Activated CD8-positive, alpha-beta memory T cell treated with anti-CD3 and anti-CD28 coated beads, Interleukin-2, amount 50 U/mL, for 48 hours (primary cell): ENCODE measurements around the gene NLRP9.

Experiments used
- DNase-seq: peaks from one replicate; pipeline ENCODE4 v3.0.0-alpha.2; 2020

The NLRP9 gene

GRCh38 chr19:55670280-55671053 lies 67.7 kb downstream of the NLRP9 start:
- DNase-seq = no peak

DNA sequence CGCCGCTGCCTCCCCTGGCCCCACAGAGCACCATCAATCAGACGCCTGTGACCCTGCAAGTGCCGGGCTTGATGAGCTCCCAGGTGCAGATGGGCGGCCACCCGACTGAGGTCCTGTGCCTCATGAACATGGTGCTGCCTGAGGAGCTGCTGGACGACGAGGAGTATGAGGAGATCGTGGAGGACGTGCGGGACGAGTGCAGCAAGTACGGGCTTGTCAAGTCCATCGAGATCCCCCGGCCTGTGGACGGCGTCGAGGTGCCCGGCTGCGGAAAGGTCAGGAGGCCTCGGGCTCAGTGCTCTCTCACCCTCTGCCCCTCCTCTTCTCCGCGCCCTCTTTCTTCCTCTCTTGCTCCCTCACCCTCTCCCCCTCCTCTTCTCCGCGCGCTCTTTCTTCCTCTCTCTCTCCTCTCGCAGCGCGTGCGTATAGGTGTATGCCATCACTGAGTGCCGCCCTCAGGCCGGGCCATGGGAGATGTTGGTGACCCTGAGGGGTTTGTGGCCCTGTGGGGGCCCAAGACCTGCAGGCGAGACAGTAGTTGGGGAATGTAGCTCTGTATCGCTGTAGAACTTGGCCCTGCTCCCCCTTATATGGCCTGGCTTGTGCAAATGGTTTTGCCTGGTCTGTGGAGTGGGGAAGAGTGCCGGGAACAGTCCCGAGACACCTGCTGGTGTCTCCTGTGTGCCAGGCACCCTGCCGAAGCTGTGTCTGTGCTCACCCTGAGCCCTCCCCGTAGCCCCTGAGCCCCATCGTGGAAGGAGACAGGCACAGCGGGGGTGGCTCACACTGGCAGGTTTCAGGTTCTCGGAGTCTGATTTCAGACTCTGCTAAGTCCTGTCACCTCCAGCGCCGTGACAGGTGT lies 68.6 kb downstream of the NLRP9 start:
- DNase-seq = no peak

- no peak for DNase-seq
Observed at GRCh38 chr19:55668603-55669348, 69.4 kb downstream of the NLRP9 start.

- no peak for DNase-seq
Observed at GRCh38 chr19:55667958-55668357, 70.2 kb downstream of the NLRP9 start.

DNA sequence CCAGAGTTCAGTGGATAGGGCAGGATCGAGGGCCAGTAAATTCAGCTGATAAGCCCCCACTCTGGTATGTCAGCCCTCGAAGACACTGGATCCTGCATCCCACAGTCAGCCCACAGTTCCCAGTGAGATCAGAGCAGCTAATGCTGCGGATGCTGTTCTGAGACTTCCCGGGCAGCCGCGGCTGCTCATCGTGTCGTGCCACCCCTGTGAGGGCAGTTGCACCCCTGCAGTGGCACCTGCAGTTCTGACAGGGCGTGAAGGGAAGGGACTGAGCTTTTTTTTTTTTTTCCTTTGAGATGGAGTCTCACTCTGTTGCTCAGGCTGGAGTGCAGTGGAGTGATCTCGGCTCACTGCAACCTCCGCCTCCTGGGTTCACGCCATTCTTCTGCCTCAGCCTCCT lies 70.7 kb downstream of the NLRP9 start:
- no peak for DNase-seq

DNA sequence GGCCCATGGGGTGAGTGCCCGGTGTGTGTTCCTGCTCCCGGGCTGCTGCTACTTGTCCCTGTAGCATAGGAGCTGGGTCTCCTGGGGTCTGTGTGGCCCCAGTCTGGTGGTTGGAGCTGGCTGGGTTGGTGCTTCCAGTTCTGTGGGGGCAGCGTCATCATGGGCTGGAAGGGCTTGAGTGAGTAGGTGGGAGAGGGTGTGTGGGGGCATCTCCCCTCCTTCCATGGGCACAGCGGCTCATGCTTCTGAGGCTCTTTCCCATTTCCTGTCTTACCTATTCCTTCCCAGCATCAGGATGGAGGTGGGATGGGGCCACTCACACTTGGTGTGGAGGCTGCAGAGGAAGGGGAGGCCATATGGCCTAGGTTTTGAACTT lies 71.2 kb downstream of the NLRP9 start:
- DNase-seq = no peak

GRCh38 chr19:55666343-55667005 lies 71.7 kb downstream of the NLRP9 start:
- DNase-seq = no peak

DNA sequence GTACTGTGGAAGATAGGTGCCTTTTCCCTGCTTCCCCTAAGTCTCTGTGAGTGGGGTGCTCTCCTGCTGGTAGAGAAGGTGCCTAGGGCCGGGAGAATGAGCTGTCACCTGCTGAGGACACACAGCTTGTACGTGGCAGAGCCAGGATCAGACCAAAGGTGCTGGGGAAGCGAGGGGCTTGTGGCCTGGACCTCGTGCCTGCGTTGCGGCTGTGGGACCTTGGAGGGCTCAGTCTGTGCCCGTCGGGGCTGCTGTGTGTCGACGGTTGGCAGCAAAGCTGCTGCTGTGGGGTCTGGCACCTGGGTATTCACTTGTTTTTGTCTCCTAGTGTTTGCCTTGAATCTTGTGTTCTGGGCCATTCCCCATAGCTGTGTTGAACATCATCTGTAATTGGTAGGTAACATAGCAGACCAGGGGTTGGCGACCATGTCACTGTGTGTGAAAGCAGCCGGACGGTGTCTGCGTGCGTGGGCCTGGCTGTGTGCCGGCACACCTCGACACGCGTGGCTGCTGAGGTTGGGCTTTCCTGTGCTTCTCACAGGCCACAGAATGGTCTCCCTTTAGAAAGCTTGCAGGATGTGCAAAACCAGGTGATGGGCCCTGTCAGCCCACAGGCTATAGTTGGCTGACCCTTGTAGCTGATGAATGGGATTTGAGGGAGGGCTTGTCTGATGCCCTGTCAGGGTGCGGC lies 74.2 kb downstream of the NLRP9 start:
- no peak for DNase-seq

DNA sequence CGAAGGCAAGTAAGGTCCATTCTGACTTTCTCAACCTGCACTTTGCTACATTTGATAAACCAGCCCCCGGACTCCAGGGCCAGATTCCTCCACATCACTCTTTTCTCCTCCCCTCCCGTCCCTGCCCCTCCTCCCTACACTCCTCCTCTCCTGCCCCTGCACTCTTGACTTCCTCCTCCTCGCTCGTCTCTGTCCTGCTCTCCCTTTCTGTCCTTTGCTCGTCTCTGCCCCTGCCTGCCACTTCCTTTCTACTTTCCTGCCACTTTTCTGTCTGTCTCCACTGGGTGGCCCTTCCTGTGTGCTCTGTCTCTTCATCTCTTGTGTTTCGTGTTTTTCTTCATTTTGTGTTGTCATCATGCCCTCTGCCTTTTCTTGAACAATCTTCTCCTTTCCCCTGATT lies 76.4 kb downstream of the NLRP9 start:
- DNase-seq = no peak

DNA sequence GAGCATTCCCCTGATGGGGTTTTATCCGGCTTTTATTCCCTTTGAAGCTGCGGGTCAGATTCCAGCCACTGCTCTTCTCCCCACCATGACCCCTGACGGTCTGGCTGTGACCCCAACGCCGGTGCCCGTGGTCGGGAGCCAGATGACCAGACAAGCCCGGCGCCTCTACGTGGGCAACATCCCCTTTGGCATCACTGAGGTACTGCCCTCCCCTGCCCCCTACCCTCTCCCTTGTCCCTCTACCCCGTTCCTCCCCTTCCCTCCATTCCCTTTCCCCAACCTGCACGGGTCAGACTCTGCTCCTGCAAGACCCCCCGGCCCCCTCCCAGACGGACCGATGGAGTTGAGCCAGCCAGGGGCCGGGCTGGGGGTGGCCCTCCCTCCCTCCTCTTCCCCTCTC lies 77.2 kb downstream of the NLRP9 start:
- no peak for DNase-seq

DNA sequence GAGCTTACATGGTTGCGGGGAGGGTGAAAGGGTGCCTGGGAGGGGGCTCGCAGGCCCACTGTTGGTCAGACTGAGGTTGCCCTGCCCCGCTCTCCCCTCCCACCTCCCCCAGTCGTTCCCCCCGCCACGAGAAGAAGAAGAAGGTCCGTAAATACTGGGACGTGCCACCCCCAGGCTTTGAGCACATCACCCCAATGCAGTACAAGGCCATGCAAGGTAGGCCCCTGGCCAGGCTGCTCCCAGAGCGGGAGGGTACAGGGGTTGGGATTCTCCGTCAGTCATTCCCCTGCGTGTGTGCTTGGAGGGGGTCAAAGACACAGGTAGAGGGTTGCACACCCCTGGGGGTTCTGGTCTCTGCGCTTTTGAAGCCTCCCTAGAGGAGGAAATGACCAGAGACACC lies 77.8 kb downstream of the NLRP9 start:
- DNase-seq = no peak

DNA sequence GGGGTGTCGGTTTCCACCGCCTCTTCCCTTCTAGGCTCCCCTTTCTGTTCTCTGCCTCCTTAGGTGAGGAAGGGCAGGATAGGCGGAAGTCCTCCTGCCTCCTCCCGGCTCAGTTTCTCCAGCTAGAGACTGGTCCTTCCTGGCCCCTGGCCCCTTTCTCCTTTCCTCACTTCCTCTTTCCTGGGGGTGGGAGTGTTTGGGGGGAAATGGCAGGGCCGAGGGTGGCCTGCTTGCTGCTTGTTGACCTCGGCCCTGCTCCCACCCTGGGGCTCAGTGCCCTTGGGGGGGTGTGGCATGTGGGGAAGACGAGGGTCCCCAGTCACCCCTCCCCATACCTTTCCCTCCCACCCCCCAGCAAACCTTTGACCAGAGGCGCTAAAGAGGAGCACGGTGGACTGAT lies 78.4 kb downstream of the NLRP9 start:
- DNase-seq = no peak

GRCh38 chr19:55658846-55659459 lies 79.2 kb downstream of the NLRP9 start:
- no peak for DNase-seq
